ENCODE results near the gene OSBPL3. TPM values are rescaled to one million over a fixed set of nuclear protein-coding genes. Genes with fewer than 3 reads are reported as not detected.

The OSBPL3 gene
- total RNA-seq, 6 experiments from 2014 or later: 49.7 to 68.8 (median 63.2) TPM

DNA sequence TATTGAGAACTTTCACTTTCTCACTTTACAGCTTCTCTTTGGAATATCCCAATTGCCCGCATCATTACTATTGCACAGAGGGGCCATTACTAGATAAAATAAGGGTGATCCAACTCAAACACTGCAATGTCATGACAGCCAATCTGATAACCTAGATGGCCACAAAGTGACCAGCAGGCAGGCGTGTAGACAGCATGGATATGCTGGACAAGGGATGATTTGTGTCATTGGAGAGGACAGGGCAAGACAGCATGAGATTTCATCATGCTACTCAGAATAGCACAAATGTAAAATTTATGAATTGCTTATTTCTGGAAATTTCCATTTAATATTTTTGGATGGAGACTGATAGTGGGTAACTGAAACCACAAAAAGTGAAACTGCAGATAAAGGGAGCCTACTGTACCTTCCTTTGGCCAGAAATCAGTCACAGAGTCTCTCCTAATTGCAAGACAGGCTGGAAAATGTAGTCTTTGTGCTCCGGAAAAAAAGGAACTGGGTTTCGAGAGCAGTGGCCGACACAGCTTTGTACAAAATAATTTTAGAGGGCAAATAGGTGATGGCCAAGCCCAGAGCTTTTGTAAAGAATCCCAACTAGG, 216.6 kb downstream of the OSBPL3 start:
- Mint-ChIP-seq H3K9me3 (no peaks in the 10 kb centered on the region), H3K27me3 (ENCODE audit: insufficient read depth) (no peaks in the 10 kb centered on the region), H3K4me3 (no peak overlapping the region), H3K4me1 (ENCODE audit: low read depth) (peaks cover 10% of the 10 kb centered on the region), H3K36me3 (ENCODE audit: low read depth) (no peaks in the 10 kb centered on the region), H3K27ac (no peak overlapping the region)
- DNase-seq: no peak
- TF ChIP-seq, protein P1, sequence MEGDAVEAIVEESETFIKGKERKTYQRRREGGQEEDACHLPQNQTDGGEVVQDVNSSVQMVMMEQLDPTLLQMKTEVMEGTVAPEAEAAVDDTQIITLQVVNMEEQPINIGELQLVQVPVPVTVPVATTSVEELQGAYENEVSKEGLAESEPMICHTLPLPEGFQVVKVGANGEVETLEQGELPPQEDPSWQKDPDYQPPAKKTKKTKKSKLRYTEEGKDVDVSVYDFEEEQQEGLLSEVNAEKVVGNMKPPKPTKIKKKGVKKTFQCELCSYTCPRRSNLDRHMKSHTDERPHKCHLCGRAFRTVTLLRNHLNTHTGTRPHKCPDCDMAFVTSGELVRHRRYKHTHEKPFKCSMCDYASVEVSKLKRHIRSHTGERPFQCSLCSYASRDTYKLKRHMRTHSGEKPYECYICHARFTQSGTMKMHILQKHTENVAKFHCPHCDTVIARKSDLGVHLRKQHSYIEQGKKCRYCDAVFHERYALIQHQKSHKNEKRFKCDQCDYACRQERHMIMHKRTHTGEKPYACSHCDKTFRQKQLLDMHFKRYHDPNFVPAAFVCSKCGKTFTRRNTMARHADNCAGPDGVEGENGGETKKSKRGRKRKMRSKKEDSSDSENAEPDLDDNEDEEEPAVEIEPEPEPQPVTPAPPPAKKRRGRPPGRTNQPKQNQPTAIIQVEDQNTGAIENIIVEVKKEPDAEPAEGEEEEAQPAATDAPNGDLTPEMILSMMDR (IDR thresholded peaks at IDR 0.05): no peak

DNA sequence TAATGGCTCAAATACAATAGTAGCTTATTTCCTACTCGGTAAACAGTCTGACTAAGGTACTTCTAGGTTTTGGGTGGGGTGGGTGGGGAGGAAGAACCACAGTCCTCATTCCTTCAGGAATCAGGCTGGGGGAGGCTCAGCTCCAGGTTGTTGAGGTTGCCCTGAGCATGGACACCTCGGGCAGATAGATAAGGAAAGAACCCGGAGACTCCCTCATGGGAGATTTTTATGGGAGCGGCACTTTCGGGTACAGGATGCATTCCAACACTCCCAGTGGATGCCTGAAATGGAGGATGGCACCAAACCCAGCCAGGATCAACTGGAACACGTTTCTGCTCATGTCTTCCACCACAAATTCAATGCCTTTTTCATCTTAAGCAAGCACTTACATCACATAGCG, 217.2 kb downstream of the OSBPL3 start:
- Mint-ChIP-seq H3K36me3 (ENCODE audit: low read depth) (no peaks in the 10 kb centered on the region), H3K27me3 (ENCODE audit: insufficient read depth) (peaks cover 3% of the 10 kb centered on the region; the same call in 1 of the 2 replicates), H3K4me1 (ENCODE audit: low read depth) (peaks cover 16% of the 10 kb centered on the region), H3K27ac (no peak overlapping the region), H3K9me3 (no peaks in the 10 kb centered on the region), H3K4me3 (no peak overlapping the region)
- DNase-seq: no peak
- TF ChIP-seq, protein P1 (IDR thresholded peaks at IDR 0.05): no peak

DNA sequence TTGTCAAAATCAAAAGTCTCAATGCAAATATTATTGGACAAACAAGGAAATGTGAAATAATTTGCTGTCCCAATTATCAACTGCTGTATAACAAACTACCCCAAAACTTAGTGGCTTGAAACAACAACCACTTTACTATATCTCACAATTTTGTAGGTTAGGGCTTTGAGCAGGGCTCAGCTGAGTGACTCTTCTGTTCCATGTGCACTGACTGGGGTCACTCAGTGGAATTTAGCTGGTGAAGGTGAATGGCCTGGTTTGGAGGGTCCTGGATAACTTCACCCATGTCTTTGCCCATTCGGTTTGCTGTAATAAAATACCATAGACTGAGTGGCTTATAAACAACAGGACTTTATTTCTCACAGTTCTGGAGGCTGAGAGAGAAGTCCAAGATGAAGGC, 219.0 kb downstream of the OSBPL3 start:
- H3K9me3 Mint-ChIP-seq: no peaks in the 10 kb centered on the region
- DNase-seq: no peak
- no peak overlapping the region for H3K4me3 Mint-ChIP-seq
- no peak overlapping the region for H3K27ac Mint-ChIP-seq
- H3K36me3 Mint-ChIP-seq (ENCODE audit: low read depth): no peaks in the 10 kb centered on the region
- H3K27me3 Mint-ChIP-seq (ENCODE audit: insufficient read depth): peaks cover 3% of the 10 kb centered on the region
- peaks cover 24% of the 10 kb centered on the region for H3K4me1 Mint-ChIP-seq (ENCODE audit: low read depth)
- TF ChIP-seq, protein P1 (IDR thresholded peaks at IDR 0.05): no peak

DNA sequence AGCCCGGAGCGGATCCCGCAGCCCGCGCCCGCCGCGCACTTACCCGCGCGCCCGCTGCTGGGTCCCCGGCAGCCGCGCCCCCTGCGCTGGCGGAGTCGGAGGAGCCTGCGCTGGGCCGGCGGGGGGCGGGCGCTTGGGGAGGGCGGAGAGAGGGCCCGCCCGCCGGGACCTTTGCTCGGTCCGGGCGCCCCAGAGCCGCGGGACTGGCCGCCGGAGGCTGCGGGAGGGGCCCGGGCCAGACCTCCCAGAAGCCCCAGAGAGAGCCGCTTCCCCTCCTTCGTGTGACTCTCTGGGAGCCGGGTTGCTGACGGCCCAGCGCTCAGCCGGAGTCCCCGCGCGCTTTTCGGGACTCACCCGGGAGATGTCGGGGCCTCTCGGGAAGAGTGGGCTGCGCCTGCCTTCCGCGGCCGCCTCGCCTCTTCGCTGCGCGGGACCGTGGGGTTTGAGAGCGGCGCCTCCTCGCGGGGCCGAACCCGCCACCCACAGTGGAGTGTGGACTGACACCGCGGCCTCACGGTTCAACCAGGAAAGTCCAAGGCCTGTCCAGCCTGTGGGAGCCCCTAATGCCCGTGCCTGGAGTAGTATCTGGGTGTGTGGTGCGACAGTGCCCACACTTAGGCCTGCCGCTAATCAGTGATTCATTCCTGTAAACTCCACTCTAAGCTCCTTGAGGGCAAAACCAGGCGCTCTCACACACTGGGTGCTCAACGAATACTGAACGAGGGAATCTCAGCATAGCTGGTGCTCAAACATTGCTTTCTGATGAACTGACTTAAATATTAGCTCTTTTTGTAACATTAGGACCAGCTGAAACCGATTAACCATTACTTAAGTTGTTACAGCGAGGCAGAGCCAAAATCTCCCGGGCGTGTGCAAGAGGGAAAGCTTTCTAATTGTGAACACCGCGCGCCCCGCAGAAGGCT, 222.4 kb downstream of the OSBPL3 start, which contains the start of gene GSDME:
Gene GSDME (minus strand): TSS at position 112 of the 923 bp plus-strand sequence. CDS start 7,690 bp downstream, outside the sequence.
- Mint-ChIP-seq H3K36me3 (ENCODE audit: low read depth) (no peaks in the 10 kb centered on the region), H3K27ac (peak within 1 kb of the TSS; percentile 93), H3K4me3 (peak within 1 kb of the TSS; percentile 92), H3K9me3 (no peaks in the 10 kb centered on the region), H3K4me1 (ENCODE audit: low read depth) (peaks cover 52% of the 10 kb centered on the region), H3K27me3 (ENCODE audit: insufficient read depth) (peaks cover 3% of the 10 kb centered on the region)
- TF ChIP-seq, protein P1 (IDR thresholded peaks at IDR 0.05): no peak
- DNase-seq: peak; percentile 60

DNA sequence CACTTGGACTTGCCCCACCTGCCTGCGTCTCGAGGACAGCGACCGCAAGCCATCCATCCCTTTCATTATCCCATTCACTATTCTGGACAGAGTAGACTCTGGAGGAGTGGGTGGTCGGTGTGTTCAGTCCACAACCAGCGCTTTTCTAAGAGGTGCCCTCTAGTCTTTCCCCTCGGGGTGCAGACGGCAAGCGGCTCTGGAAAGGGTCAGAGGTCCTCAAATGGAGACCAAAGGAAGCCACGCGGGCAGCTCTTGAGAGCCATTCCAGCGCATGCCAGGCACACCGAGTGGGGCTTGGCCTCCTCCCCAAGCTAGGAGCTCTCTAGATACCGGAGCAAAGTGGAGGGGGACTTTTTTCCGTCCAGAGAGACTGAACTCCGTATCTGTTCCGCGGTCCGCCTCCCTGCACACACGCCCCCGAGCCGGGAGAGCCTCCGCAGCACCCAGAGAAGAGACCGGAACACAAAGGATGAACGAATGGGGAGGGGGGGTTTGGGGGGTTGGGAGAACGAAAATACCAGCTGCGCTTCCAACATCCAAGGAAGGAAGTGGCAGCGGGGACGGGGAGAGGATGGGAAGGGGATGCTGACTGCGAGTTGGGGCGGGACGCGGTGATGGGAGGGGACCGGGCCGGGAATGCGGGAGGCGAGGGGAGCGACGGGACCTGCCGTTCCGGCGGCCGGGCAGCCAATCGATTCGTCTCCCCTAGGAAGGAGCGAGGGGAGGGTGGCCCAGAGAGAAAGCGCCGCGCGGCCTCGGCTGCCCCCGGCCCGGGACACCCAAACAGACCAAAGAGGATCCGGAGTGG, 223.2 kb downstream of the OSBPL3 start:
- peaks cover 3% of the 10 kb centered on the region for H3K27me3 Mint-ChIP-seq (ENCODE audit: insufficient read depth)
- peak; percentile 36 for DNase-seq
- TF ChIP-seq, protein P1 (IDR thresholded peaks at IDR 0.05): no peak

More for the DNA sequence above, 223.2 kb downstream of the OSBPL3 start:
- peaks cover 60% of the 10 kb centered on the region for H3K4me1 Mint-ChIP-seq (ENCODE audit: low read depth)
- peak overlapping the region; percentile 92 for H3K4me3 Mint-ChIP-seq
- H3K9me3 Mint-ChIP-seq: no peaks in the 10 kb centered on the region
- H3K27ac Mint-ChIP-seq: peak overlapping the region; percentile 93
- H3K36me3 Mint-ChIP-seq (ENCODE audit: low read depth): peaks cover 5% of the 10 kb centered on the region; the same call in 1 of the 2 replicates
